ENCODE results near the gene REEP1. TPM values are rescaled to one million over a fixed set of nuclear protein-coding genes. Genes with fewer than 3 reads are reported as not detected.
A peak's percentile ranks its signal among the peaks of the same experiment; 100 is the strongest.

REEP1 gene
- total and polyA plus RNA-seq, 2 of the 13 experiments (the other 11 are each of a cell fraction or from before 2014, with no cell fraction given) = 0.27 TPM; not detected in 1

- TF ChIP-seq ZNF552 (CRISPR knock-in tag; IDR thresholded peaks at IDR 0.05; ENCODE audit: borderline replicate concordance) (no peak), PHF21A (CRISPR knock-in tag; IDR thresholded peaks at IDR 0.05) (no peak), ZNF343 (CRISPR knock-in tag; IDR thresholded peaks at IDR 0.05) (no peak), ZNF296 (CRISPR knock-in tag; conservative IDR thresholded peaks at IDR 0.05) (no peak), HMGXB4 (CRISPR knock-in tag; IDR thresholded peaks at IDR 0.05; ENCODE audit: borderline replicate concordance in 1 of 2, low read depth in 1 of 2) (no peak), ZBTB25 (CRISPR knock-in tag; IDR thresholded peaks at IDR 0.05) (no peak), SUZ12 (IDR thresholded peaks at IDR 0.05; ENCODE audit: low read depth, low read length) (peak; percentile 49), HES4 (CRISPR knock-in tag; IDR thresholded peaks at IDR 0.05; ENCODE audit: borderline replicate concordance) (no peak), ZFX (CRISPR knock-in tag; IDR thresholded peaks at IDR 0.05; ENCODE audit: low read depth) (no peak), EP300 (IDR thresholded peaks at IDR 0.05; ENCODE audit: low read depth in 2 of 2, low read length in 2 of 2) (0 out of 4 replicates have a peak, but pooled peaks of 1 of the 2 experiments have one; percentile 2), EP300 (CRISPR knock-in tag; IDR thresholded peaks at IDR 0.05; ENCODE audit: borderline replicate concordance) (no peak), ZHX2 (IDR thresholded peaks at IDR 0.05; ENCODE audit: low read depth) (0 out of 2 replicates have a peak, but pooled peaks have one; percentile 45), ZHX2 (CRISPR knock-in tag; IDR thresholded peaks at IDR 0.05; ENCODE audit: borderline replicate concordance) (no peak), SMAD9 (CRISPR knock-in tag; IDR thresholded peaks at IDR 0.05) (no peak), SMC3 (IDR thresholded peaks at IDR 0.05; ENCODE audit: low read length) (no peak), ZNF619 (CRISPR knock-in tag; IDR thresholded peaks at IDR 0.05) (no peak), ZMYM2 (CRISPR knock-in tag; IDR thresholded peaks at IDR 0.05) (no peak), SKIL (CRISPR knock-in tag; IDR thresholded peaks at IDR 0.05; ENCODE audit: borderline replicate concordance) (no peak), ZNF367 (CRISPR knock-in tag; IDR thresholded peaks at IDR 0.05; ENCODE audit: borderline replicate concordance) (0 out of 2 replicates have a peak, but pooled peaks have one; percentile 26), MED1 (CRISPR knock-in tag; IDR thresholded peaks at IDR 0.05) (no peak), TEAD2 (CRISPR knock-in tag; IDR thresholded peaks at IDR 0.05) (no peak)
Measured at GRCh38 chr2:86194751-86195054, 142.7 kb downstream of the REEP1 start (continued).
